ENCODE measurements around the gene TGFA.

The TGFA gene

GRCh38 chr2:70549962-70550361, 3.7 kb downstream of the TGFA start:
- no peak for TF ChIP-seq CTCF (IDR thresholded peaks at IDR 0.05; ENCODE audit: control extremely low read depth, extremely low read depth, low read depth, missing control alignments)
- CTCF ChIA-PET, result no interaction called here
- DNase-seq (ENCODE audit: extremely low spot score), result no peak
- POLR2A ChIA-PET, result no interaction called here

- DNase-seq (ENCODE audit: extremely low spot score), result no peak
- CTCF ChIA-PET, result interaction anchor here (1.1 to 1.5 kb wide), 3 partner anchors 21 to 33 kb away, joined by 3 read pairs; no protein-coding TSS in a partner anchor
- POLR2A ChIA-PET, result no interaction called here
- no peak for TF ChIP-seq CTCF (IDR thresholded peaks at IDR 0.05; ENCODE audit: control extremely low read depth, extremely low read depth, low read depth, missing control alignments)
These were observed 4.4 kb downstream of the TGFA start for GRCh38 chr2:70549064-70549710.

- no peak for DNase-seq (ENCODE audit: extremely low spot score)
- ChIA-PET POLR2A (no interaction called here), CTCF (interaction anchor here (1.1 to 1.5 kb wide), 2 partner anchors 26 to 34 kb away, joined by 3 read pairs; no protein-coding TSS in a partner anchor)
- TF ChIP-seq CTCF (IDR thresholded peaks at IDR 0.05; ENCODE audit: control extremely low read depth, extremely low read depth, low read depth, missing control alignments), result no peak
These were observed 5.4 kb downstream of the TGFA start for GRCh38 chr2:70548233-70548632.

GRCh38 chr2:70546885-70547284, 6.7 kb downstream of the TGFA start:
- CTCF ChIA-PET, result interaction anchor here (1.0 to 1.2 kb wide), 2 partner anchors 12 to 71 kb away, joined by 4 read pairs; no protein-coding TSS in a partner anchor

GRCh38 chr2:70546376-70546775, 7.2 kb downstream of the TGFA start:
- DNase-seq (ENCODE audit: extremely low spot score), result no peak
- ChIA-PET CTCF (interaction anchor here (1.0 to 1.2 kb wide), 2 partner anchors 13 to 71 kb away, joined by 4 read pairs; no protein-coding TSS in a partner anchor), POLR2A (no interaction called here)
- TF ChIP-seq CTCF (IDR thresholded peaks at IDR 0.05; ENCODE audit: control extremely low read depth, extremely low read depth, low read depth, missing control alignments), result no peak

More at GRCh38 chr2:70546885-70547284, 6.7 kb downstream of the TGFA start:
- TF ChIP-seq CTCF (IDR thresholded peaks at IDR 0.05; ENCODE audit: control extremely low read depth, extremely low read depth, low read depth, missing control alignments), result no peak
- DNase-seq (ENCODE audit: extremely low spot score), result no peak
- POLR2A ChIA-PET, result no interaction called here

- CTCF ChIA-PET, result no interaction called here
- no peak for DNase-seq (ENCODE audit: extremely low spot score)
- no peak for TF ChIP-seq CTCF (IDR thresholded peaks at IDR 0.05; ENCODE audit: control extremely low read depth, extremely low read depth, low read depth, missing control alignments)
- POLR2A ChIA-PET, result no interaction called here
These were observed 12.1 kb downstream of the TGFA start for GRCh38 chr2:70541481-70542020.
